OCI-LY1 (cell line): Measurements from ENCODE around the gene DNAJC6.

Experiments used
- H2AFZ ChIP-seq: fragments of 200-600 bp; sonication (generic), shearing (Covaris generic); 2 replicates; pipeline ENCODE4 v1.6.0; 2014; ENCODE audit warnings: antibody characterized with exemption, mild to moderate bottlenecking, low read length
- H3F3A ChIP-seq: fragments of 200-600 bp; sonication (generic), shearing (Covaris generic); 2 replicates; pipeline ENCODE4 v1.6.0; 2014; ENCODE audit warnings: mild to moderate bottlenecking, antibody characterized with exemption, low read length, moderate library complexity; ENCODE audit not compliant: insufficient read depth
- H3K27ac ChIP-seq: fragments of 200-600 bp; sonication (generic); 2 replicates; pipeline ENCODE4 v1.5.1; 2014; ENCODE audit warnings: low read length, mixed run types, mild to moderate bottlenecking, low read depth; ENCODE audit not compliant: poor library complexity, severe bottlenecking
- H3K27me3 ChIP-seq: fragments of 200-600 bp; sonication (generic); 2 replicates; pipeline ENCODE4 v1.6.0; 2014; ENCODE audit warnings: antibody characterized with exemption, mild to moderate bottlenecking, low read length, moderate library complexity; ENCODE audit not compliant: insufficient read depth
- H3K36me3 ChIP-seq: fragments of 200-600 bp; sonication (generic); 2 replicates; pipeline ENCODE4 v1.6.1; 2014; ENCODE audit warnings: mild to moderate bottlenecking, antibody characterized with exemption, low read length, moderate library complexity, mixed read lengths; ENCODE audit not compliant: insufficient read depth
- H3K4me1 ChIP-seq: fragments of 200-600 bp; sonication (generic); 2 replicates; pipeline ENCODE4 v1.5.1; 2014; ENCODE audit warnings: mild to moderate bottlenecking, low read length, moderate library complexity; ENCODE audit not compliant: insufficient read depth, severe bottlenecking
- H3K4me2 ChIP-seq: fragments of 200-600 bp; sonication (generic), shearing (Covaris generic); 2 replicates; pipeline ENCODE4 v1.6.1; 2014; ENCODE audit warnings: low read length
- H3K4me3 ChIP-seq: fragments of 200-600 bp; sonication (generic); 2 replicates; pipeline ENCODE4 v1.5.1; 2014; ENCODE audit warnings: low read length, low read depth, mild to moderate bottlenecking, mixed read lengths; ENCODE audit not compliant: poor library complexity, severe bottlenecking
- H3K79me2 ChIP-seq: fragments of 200-600 bp; shearing (Covaris generic); 2 replicates; pipeline ENCODE4 v1.6.1; 2016; ENCODE audit warnings: mixed run types, low read length, mixed read lengths; ENCODE audit not compliant: insufficient read depth
- H3K9ac ChIP-seq: fragments of 200-600 bp; sonication (generic), shearing (Covaris generic); 2 replicates; pipeline ENCODE4 v1.6.1; 2014; ENCODE audit warnings: mild to moderate bottlenecking, low read length, mixed read lengths
- H3K9me2 ChIP-seq: fragments of 200-600 bp; sonication (generic), shearing (Covaris generic); 2 replicates; pipeline ENCODE4 v1.6.1; 2014; ENCODE audit warnings: low read depth, mild to moderate bottlenecking, low read length, mixed read lengths
- H3K9me3 ChIP-seq: fragments of 200-600 bp; shearing (Covaris generic); 2 replicates; pipeline ENCODE4 v1.6.1; 2014; ENCODE audit warnings: low read length, mixed read lengths
- H4K20me1 ChIP-seq: fragments of 200-600 bp; sonication (generic), shearing (Covaris generic); 2 replicates; pipeline ENCODE4 v1.6.0; 2016; ENCODE audit warnings: mild to moderate bottlenecking, low read length; ENCODE audit not compliant: insufficient read depth
- EZH2 ChIP-seq: fragments of 200-600 bp; sonication (generic), shearing (Covaris generic); IDR thresholded peaks from 2 replicates; pipeline ENCODE4 v1.8.0; 2017; ENCODE audit warnings: borderline replicate concordance, mixed run types, mild to moderate bottlenecking, antibody characterized with exemption, low read length, moderate library complexity, mixed read lengths
- TF ChIP-seq, protein P1 (sequence below): fragments of 200-600 bp; sonication (generic), shearing (Covaris generic); IDR thresholded peaks from 2 replicates; pipeline ENCODE4 v1.5.1; 2017; ENCODE audit warnings: mild to moderate bottlenecking, antibody characterized with exemption, low read length, moderate library complexity, mixed read lengths

Gene DNAJC6

DNA sequence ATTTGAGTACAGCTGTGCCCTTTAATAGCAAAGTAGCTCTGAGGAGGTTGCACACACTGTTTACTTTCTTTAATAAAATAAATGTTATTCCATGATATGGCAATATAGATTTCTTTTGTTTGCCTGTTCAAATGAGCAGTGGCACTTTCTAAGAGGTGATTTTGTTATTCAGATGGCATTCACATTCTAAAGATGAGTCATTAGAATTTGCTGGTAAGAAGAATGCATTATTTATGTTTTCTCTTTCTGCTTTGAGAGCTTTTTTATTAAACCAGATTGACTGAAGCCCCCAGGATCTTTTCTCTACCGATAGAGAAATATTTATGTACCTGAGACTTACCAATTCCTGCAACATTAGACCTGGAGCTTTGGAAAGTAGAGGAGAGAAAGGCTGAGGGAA lies 100.0 kb downstream of the DNAJC6 start:
- no peaks in the 10 kb centered on the region for H3K9me2 ChIP-seq
- TF ChIP-seq, protein P1, sequence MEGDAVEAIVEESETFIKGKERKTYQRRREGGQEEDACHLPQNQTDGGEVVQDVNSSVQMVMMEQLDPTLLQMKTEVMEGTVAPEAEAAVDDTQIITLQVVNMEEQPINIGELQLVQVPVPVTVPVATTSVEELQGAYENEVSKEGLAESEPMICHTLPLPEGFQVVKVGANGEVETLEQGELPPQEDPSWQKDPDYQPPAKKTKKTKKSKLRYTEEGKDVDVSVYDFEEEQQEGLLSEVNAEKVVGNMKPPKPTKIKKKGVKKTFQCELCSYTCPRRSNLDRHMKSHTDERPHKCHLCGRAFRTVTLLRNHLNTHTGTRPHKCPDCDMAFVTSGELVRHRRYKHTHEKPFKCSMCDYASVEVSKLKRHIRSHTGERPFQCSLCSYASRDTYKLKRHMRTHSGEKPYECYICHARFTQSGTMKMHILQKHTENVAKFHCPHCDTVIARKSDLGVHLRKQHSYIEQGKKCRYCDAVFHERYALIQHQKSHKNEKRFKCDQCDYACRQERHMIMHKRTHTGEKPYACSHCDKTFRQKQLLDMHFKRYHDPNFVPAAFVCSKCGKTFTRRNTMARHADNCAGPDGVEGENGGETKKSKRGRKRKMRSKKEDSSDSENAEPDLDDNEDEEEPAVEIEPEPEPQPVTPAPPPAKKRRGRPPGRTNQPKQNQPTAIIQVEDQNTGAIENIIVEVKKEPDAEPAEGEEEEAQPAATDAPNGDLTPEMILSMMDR, result no peak
- no peak for TF ChIP-seq EZH2
- H3K4me1 ChIP-seq, result no peaks in the 10 kb centered on the region
- H3K9me3 ChIP-seq, result no peaks in the 10 kb centered on the region
- no peak overlapping the region for H3K4me2 ChIP-seq
- H3K36me3 ChIP-seq, result 0 out of 2 replicates have a peak, but pooled peaks cover 3% of the 10 kb centered on the region
- H2AFZ ChIP-seq, result no peak overlapping the region
- H3K79me2 ChIP-seq, result no peaks in the 10 kb centered on the region
- no peak overlapping the region for H3K4me3 ChIP-seq
- no peaks in the 10 kb centered on the region for H3K27me3 ChIP-seq
- no peaks in the 10 kb centered on the region for H4K20me1 ChIP-seq
- no peak overlapping the region for H3K27ac ChIP-seq
- no peak overlapping the region for H3K9ac ChIP-seq
- H3F3A ChIP-seq, result no peaks in the 10 kb centered on the region

GRCh38 chr1:65409816-65410326 lies 100.5 kb downstream of the DNAJC6 start:
- no peaks in the 10 kb centered on the region for H3K79me2 ChIP-seq
- no peak overlapping the region for H3K4me2 ChIP-seq
- no peaks in the 10 kb centered on the region for H3K27me3 ChIP-seq
- TF ChIP-seq, protein P1, result no peak
- no peak for TF ChIP-seq EZH2
- H3K4me1 ChIP-seq, result no peaks in the 10 kb centered on the region
- no peak overlapping the region for H3K4me3 ChIP-seq
- no peaks in the 10 kb centered on the region for H3K9me3 ChIP-seq
- no peaks in the 10 kb centered on the region for H3K9me2 ChIP-seq
- H2AFZ ChIP-seq, result no peak overlapping the region
- H3K36me3 ChIP-seq, result 0 out of 2 replicates have a peak, but pooled peaks cover 3% of the 10 kb centered on the region
- no peaks in the 10 kb centered on the region for H4K20me1 ChIP-seq
- H3F3A ChIP-seq, result no peaks in the 10 kb centered on the region
- no peak overlapping the region for H3K27ac ChIP-seq
- no peak overlapping the region for H3K9ac ChIP-seq

DNA sequence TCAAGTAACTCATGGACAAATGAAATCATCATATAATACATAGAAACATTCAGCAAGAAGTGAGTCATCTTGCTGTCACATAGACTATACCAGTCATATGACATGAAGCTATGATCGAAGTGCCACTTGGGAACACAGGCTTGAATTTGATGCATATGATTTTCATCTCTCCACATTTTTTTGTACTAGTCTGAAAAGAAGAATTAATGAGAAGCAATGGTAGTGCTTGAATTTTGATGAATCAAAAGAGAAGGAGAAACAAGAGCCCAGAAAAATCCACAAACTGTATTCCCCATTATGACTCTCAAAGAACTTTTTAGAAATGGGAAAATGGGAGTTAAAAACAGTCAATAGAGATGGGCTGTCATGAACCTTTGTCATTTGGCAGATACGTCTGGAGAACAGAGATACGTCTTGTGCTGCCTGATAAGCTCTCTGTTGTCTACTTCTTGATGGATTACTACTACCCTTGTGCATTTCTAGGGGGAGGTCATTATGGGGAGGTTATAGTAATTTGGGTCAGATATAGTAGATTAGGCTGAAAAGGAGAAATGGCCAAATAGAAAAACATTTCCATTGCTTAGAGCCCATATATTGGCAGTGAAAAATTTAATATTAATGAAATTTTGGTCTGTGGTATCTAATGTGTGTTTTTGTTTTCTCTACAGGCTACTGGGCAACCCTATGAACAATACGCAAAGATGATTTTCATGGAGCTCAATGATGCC lies 103.1 kb downstream of the DNAJC6 start:
- no peak overlapping the region for H2AFZ ChIP-seq
- no peak overlapping the region for H3K27ac ChIP-seq
- no peaks in the 10 kb centered on the region for H3K4me1 ChIP-seq
- no peak overlapping the region for H3K4me2 ChIP-seq
- no peak overlapping the region for H3K4me3 ChIP-seq
- no peaks in the 10 kb centered on the region for H3K9me2 ChIP-seq
- TF ChIP-seq, protein P1, result no peak
- TF ChIP-seq EZH2, result no peak
- H3F3A ChIP-seq, result no peaks in the 10 kb centered on the region
- H3K27me3 ChIP-seq, result no peaks in the 10 kb centered on the region
- no peaks in the 10 kb centered on the region for H3K79me2 ChIP-seq
- H3K36me3 ChIP-seq, result 0 out of 2 replicates have a peak, but pooled peaks cover 3% of the 10 kb centered on the region
- no peaks in the 10 kb centered on the region for H4K20me1 ChIP-seq
- no peak overlapping the region for H3K9ac ChIP-seq
- no peaks in the 10 kb centered on the region for H3K9me3 ChIP-seq
